ENCODE measurements around the gene TDO2. TPM values are rescaled to one million over a fixed set of nuclear protein-coding genes. Genes with fewer than 3 reads are reported as not detected.

Gene TDO2
- total and polyA plus RNA-seq, 2 of the 4 experiments (the other 2 are of a cell fraction) = 0.09 to 0.18 TPM

GRCh38 chr4:155930330-155930729, 26.8 kb downstream of the TDO2 start:
- Histone ChIP-seq H3K36me3 (ENCODE audit: control insufficient read depth, insufficient read depth, low read length) (no peaks in the 10 kb centered on the region), H3K27me3 (ENCODE audit: control insufficient read depth, insufficient read depth, low read length) (no peaks in the 10 kb centered on the region), H3K14ac (replicated peaks; ENCODE audit: low read depth, low read length) (no peak overlapping the region), H3K56ac (ENCODE audit: extremely low read depth, insufficient read depth, low read length) (no peak overlapping the region), H3K4me3 (ENCODE audit: insufficient read depth, low read depth, low read length) (no peak overlapping the region), H3K4me1 (ENCODE audit: control insufficient read depth, insufficient read depth, low read length) (no peaks in the 10 kb centered on the region), H4K8ac (ENCODE audit: low read depth in 2 of 2, low read length in 2 of 2) (no peak overlapping the region), H3K4ac (ENCODE audit: low read depth, low read length) (no peak overlapping the region), H2BK5ac (ENCODE audit: low read depth, low read length, poor library complexity, severe bottlenecking) (no peak overlapping the region), H3K4me2 (ENCODE audit: low read depth, low read length) (no peak overlapping the region), H4K91ac (ENCODE audit: insufficient read depth, low read depth, low read length) (no peak overlapping the region), H2BK15ac (ENCODE audit: low read depth, low read length) (no peak overlapping the region), H4K20me1 (ENCODE audit: insufficient read depth, low read length) (no peaks in the 10 kb centered on the region), H3K23ac (ENCODE audit: low read depth, low read length) (no peak overlapping the region), H2BK120ac (ENCODE audit: low read depth, low read length) (no peak overlapping the region), H2BK20ac (ENCODE audit: low read depth, low read length) (no peak overlapping the region), H2AK9ac (replicated peaks; ENCODE audit: low read depth, low read length, poor library complexity) (no peak overlapping the region), H3K9me3 (ENCODE audit: control insufficient read depth, insufficient read depth, low read length) (no peaks in the 10 kb centered on the region), H2AK5ac (ENCODE audit: low read depth, low read length) (no peak overlapping the region), H4K5ac (ENCODE audit: low read depth, low read length) (no peak overlapping the region), H2AFZ (replicated peaks; ENCODE audit: low read length, poor library complexity) (no peak overlapping the region), H3K9me1 (ENCODE audit: insufficient read depth, low read length) (no peaks in the 10 kb centered on the region), H3K79me1 (ENCODE audit: low read depth in 1 of 2, low read length in 2 of 2) (no peaks in the 10 kb centered on the region), H3K18ac (ENCODE audit: low read depth, low read length) (no peak overlapping the region), H3K9ac (ENCODE audit: low read depth, low read length) (no peak overlapping the region), H3K27ac (ENCODE audit: insufficient read depth, low read length) (no peak overlapping the region)
- no peak for ATAC-seq (ENCODE audit: low read depth)
- no CpG with 5 or more reads among the region's 2 CpGs for WGBS, 2 experiments (ENCODE audit: extremely low coverage in 2 of 2, insufficient read length in 1 of 2)
- TF ChIP-seq RAD21 (IDR thresholded peaks at IDR 0.05; ENCODE audit: low read length) (no peak), BHLHE40 (IDR thresholded peaks at IDR 0.05; ENCODE audit: low read depth, low read length) (no peak), RFX5 (IDR thresholded peaks at IDR 0.05; ENCODE audit: low read depth, low read length) (no peak), MXI1 (IDR thresholded peaks at IDR 0.05; ENCODE audit: borderline replicate concordance, low read depth, low read length) (no peak), SMC3 (IDR thresholded peaks at IDR 0.05; ENCODE audit: low read depth, low read length) (no peak), RCOR1 (IDR thresholded peaks at IDR 0.05; ENCODE audit: insufficient replicate concordance, low read length) (no peak), CEBPB (IDR thresholded peaks at IDR 0.05; ENCODE audit: low read depth, low read length) (no peak), FOS (IDR thresholded peaks at IDR 0.05; ENCODE audit: low read depth, low read length) (no peak), MAZ (IDR thresholded peaks at IDR 0.05; ENCODE audit: borderline replicate concordance, low read depth, low read length) (no peak), CHD1 (IDR thresholded peaks at IDR 0.05; ENCODE audit: low read depth, low read length) (no peak)
- intact Hi-C loops (cut with micrococcal nuclease) = no loop called here
- DNase-seq = no peak
- BruUV-seq (replicated peaks) = no TSS peak
- ChIA-PET POLR2A (ENCODE audit: unreplicated experiment) (no interaction called here), CTCF (no interaction called here)
- dilution Hi-C loops (cut with HindIII; ENCODE audit: low sequenced_read_pairs, unreplicated experiment) = no loop called here
- in situ Hi-C loops (cut with MboI; ENCODE audit: low sequenced_read_pairs) = no loop called here

All from IMR-90 (cell line).